Fibroblast of mammary gland (primary cell): ENCODE results near the gene AP1S3.
"Not testable (repeated sequence)": the region's sequence is repeated elsewhere in the genome, so short reads cannot be mapped to it uniquely, and the experiment has no call there.

Source experiments
- DNase-seq: peaks from one replicate; pipeline ENCODE4 v3.0.0-alpha.2; 2010; ENCODE audit warnings: low read depth
- H3K4me3 ChIP-seq: 2 replicates; pipeline ENCODE4 v1.5.1; 2011; ENCODE audit warnings: low read depth, mild to moderate bottlenecking, low read length, moderate library complexity; ENCODE audit not compliant: control insufficient read depth
- TF ChIP-seq, protein P1 (sequence below): conservative IDR thresholded peaks from 2 replicates; pipeline ENCODE4 v1.5.1; 2011; ENCODE audit warnings: low read depth, low read length, inconsistent platforms; ENCODE audit not compliant: control insufficient read depth, insufficient read depth

The AP1S3 gene

DNA sequence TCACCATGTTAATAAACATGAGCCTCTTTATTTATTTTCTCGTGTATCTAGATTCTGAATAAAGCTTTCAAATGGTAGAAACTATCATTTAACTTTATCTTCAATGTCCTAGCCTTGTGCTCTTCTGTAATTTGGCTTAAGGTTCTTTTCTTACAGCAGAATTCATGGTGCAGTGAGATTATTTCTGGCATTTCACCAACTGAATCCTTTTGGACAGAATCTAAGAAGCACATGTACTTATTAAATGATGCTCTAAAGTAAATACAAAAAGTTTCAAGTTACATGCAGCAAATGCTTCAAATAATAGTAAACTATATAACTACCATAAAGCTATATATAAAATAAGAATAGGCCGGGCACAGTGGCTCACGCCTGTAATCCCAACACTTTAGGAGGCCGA is 65.9 kb downstream of the AP1S3 start:
- no peak for DNase-seq
- TF ChIP-seq, protein P1, sequence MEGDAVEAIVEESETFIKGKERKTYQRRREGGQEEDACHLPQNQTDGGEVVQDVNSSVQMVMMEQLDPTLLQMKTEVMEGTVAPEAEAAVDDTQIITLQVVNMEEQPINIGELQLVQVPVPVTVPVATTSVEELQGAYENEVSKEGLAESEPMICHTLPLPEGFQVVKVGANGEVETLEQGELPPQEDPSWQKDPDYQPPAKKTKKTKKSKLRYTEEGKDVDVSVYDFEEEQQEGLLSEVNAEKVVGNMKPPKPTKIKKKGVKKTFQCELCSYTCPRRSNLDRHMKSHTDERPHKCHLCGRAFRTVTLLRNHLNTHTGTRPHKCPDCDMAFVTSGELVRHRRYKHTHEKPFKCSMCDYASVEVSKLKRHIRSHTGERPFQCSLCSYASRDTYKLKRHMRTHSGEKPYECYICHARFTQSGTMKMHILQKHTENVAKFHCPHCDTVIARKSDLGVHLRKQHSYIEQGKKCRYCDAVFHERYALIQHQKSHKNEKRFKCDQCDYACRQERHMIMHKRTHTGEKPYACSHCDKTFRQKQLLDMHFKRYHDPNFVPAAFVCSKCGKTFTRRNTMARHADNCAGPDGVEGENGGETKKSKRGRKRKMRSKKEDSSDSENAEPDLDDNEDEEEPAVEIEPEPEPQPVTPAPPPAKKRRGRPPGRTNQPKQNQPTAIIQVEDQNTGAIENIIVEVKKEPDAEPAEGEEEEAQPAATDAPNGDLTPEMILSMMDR, result no peak
- no peak overlapping the region for H3K4me3 ChIP-seq

DNA sequence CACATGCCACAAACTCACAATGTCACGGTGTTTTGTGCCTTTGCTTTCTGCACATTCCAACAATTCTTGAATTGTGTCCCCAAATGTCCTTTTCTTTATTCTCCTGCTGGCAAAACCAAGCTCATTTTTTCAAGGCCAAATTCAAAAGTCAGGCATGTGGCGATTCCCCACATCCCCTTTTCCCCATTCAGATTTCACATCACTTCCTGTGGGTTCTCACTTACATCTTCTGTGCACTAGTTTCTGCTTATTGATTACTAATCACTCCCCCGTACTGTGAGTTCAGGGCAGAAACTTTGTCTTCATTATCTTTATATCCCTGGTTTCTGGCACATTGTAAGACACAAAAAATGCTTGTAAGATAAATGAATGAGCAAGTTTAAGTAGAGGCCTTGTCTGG is 69.2 kb downstream of the AP1S3 start:
- TF ChIP-seq, protein P1, result no peak
- no peak for DNase-seq
- H3K4me3 ChIP-seq, result no peak overlapping the region

DNA sequence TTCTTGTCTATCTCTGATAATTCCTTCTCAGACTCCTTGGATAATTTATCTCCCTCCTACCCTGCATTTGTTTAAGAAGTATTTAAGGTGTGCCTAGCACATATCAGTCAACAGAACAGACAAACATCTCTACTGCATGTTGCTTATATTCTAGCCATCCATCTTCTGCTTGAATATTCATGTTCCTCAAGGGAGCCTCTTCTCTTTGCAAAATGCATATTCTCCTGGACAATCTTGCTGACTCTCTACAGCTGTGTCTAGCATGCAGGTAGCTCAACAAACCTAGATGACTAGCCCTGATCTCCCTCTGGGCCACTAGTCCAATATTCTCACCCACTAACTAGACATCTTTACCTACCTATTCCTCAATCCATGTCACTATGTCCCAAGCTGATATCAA is 70.0 kb downstream of the AP1S3 start:
- TF ChIP-seq, protein P1, result no peak
- DNase-seq, result no peak
- H3K4me3 ChIP-seq, result no peak overlapping the region

DNA sequence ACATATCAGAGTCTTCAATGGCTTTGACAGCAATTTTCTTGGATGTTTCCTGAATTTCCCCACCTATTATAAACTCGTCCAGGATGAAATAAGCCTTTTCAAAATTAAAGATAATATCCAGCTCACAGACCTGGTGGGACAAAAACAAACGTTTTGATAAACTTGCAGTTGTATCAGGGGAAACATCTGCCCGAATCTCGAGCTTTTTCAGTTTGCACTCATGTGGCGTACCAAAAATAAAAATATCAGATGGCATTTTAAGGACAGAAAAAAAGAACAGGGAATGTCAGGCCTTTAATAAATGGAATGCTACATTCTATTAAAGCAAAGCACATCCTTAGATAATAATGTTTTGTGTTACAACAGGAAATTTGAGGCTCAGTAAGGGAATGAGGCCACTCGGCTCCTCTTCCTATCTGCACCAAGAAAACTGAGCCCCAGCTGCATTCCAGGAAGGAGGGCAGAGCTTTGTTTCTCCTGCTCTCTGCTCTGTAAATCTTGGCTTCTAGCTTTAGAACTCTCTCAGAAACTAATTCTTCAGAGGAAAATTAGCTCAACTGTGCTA is 72.1 kb downstream of the AP1S3 start:
- TF ChIP-seq, protein P1, result no peak
- H3K4me3 ChIP-seq, result no peak overlapping the region
- no peak for DNase-seq

DNA sequence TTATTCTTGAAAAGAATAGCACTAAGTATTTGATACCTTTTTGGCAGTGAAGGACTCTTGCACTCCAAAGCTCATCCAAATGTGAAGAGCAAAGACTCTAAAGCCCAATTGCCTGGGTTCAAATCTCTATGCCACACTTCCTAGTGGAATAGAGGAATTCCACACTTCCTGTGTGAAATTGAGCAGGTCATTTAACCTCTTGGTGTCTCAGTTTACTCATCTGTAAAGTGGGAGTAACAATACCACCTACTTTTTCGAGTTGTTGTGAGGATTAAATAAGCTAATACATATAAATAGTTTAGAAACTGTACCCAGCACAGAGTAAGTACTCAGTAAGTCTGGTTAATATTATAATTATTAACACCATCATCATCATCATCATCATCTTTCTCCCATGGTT is 72.6 kb downstream of the AP1S3 start:
- H3K4me3 ChIP-seq, result no peak overlapping the region
- TF ChIP-seq, protein P1, result no peak
- no peak for DNase-seq

DNA sequence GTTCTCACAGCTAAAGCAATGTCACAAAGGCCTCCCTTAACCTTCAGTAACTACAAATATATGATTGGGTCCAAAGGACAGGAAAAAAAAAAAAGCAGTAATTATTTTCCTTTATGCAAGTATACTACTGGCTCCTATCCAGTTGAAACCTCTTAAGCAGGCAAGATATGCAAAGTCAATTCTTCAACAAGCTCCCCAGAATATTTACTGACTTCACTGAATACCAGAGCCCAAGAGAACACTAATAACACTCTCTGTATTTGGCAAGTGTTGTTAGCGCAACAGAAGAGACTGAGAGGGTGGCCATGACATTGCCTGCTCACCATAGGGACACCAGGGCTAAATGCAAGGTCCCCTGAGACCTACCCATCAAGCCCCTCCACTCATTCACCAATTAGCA is 74.5 kb downstream of the AP1S3 start:
- no peak overlapping the region for H3K4me3 ChIP-seq
- DNase-seq, result no peak
- TF ChIP-seq, protein P1, result no peak

DNA sequence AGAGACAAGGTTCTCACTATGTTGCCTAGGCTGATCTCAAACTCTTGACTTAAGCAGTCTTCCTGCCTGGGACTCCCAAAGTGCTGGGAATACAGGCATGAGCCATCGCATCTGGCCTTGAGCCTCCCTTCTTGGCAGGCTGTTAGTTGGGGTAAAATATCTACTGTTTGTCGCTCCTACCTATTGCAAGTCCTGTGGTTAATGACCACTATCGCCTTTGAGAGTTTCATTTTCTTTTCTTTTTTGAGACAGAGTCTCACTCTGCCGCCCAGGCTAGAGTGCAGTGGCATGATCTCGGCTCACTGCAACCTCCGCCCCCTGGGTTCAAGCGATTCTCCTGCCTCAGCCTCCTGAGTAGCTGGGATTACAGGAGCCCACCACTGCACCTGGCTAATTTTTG is 75.6 kb downstream of the AP1S3 start:
- not testable (repeated sequence) for H3K4me3 ChIP-seq, DNase-seq
